Nephron progenitor cell (in vitro differentiated cells): ENCODE measurements around the gene FAM219B.

Experiments
- DNase-seq: peaks from one replicate; pipeline ENCODE4 v3.0.0; 2021
- H3K27ac Mint-ChIP-seq: 2 replicates; pipeline ENCODE4 v1.8.0; 2021; ENCODE audit warnings: mild to moderate bottlenecking, moderate library complexity, mixed read lengths
- H3K27me3 Mint-ChIP-seq: 2 replicates; pipeline ENCODE4 v1.8.0; 2021; ENCODE audit warnings: mild to moderate bottlenecking, low read depth, mixed read lengths; ENCODE audit not compliant: poor library complexity
- H3K36me3 Mint-ChIP-seq: 2 replicates; pipeline ENCODE4 v1.8.0; 2021; ENCODE audit warnings: low read depth, mixed read lengths
- H3K4me1 Mint-ChIP-seq: 2 replicates; pipeline ENCODE4 v1.8.0; 2021; ENCODE audit warnings: mixed read lengths
- H3K4me3 Mint-ChIP-seq: 2 replicates; pipeline ENCODE4 v1.8.0; 2021; ENCODE audit warnings: mild to moderate bottlenecking, moderate library complexity, mixed read lengths
- H3K9me3 Mint-ChIP-seq: 2 replicates; pipeline ENCODE4 v1.8.0; 2021; ENCODE audit warnings: mild to moderate bottlenecking, moderate library complexity, mixed read lengths
- TF ChIP-seq, protein P1 (sequence below): fragments of 200-600 bp; sonication (generic); IDR thresholded peaks from 2 replicates; pipeline ENCODE4 v1.5.0; 2021; ENCODE audit warnings: antibody characterized with exemption

The FAM219B gene

GRCh38 chr15:74863239-74864056, 43.2 kb downstream of the FAM219B start:
- peaks cover 2% of the 10 kb centered on the region for H3K27me3 Mint-ChIP-seq
- H3K9me3 Mint-ChIP-seq, result peaks cover 6% of the 10 kb centered on the region
- no peak for DNase-seq
- peaks cover 23% of the 10 kb centered on the region for H3K4me1 Mint-ChIP-seq
- H3K36me3 Mint-ChIP-seq, result peaks cover 15% of the 10 kb centered on the region
- TF ChIP-seq, protein P1, sequence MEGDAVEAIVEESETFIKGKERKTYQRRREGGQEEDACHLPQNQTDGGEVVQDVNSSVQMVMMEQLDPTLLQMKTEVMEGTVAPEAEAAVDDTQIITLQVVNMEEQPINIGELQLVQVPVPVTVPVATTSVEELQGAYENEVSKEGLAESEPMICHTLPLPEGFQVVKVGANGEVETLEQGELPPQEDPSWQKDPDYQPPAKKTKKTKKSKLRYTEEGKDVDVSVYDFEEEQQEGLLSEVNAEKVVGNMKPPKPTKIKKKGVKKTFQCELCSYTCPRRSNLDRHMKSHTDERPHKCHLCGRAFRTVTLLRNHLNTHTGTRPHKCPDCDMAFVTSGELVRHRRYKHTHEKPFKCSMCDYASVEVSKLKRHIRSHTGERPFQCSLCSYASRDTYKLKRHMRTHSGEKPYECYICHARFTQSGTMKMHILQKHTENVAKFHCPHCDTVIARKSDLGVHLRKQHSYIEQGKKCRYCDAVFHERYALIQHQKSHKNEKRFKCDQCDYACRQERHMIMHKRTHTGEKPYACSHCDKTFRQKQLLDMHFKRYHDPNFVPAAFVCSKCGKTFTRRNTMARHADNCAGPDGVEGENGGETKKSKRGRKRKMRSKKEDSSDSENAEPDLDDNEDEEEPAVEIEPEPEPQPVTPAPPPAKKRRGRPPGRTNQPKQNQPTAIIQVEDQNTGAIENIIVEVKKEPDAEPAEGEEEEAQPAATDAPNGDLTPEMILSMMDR, result no peak
- H3K27ac Mint-ChIP-seq, result no peak overlapping the region
- no peak overlapping the region for H3K4me3 Mint-ChIP-seq

GRCh38 chr15:74858369-74858740, 48.3 kb downstream of the FAM219B start:
- Mint-ChIP-seq H3K4me1 (peaks cover 23% of the 10 kb centered on the region), H3K27me3 (no peaks in the 10 kb centered on the region), H3K27ac (peak overlapping the region; percentile 90), H3K4me3 (no peak overlapping the region), H3K9me3 (no peaks in the 10 kb centered on the region), H3K36me3 (no peaks in the 10 kb centered on the region)
- TF ChIP-seq, protein P1, result no peak
- no peak for DNase-seq

DNA sequence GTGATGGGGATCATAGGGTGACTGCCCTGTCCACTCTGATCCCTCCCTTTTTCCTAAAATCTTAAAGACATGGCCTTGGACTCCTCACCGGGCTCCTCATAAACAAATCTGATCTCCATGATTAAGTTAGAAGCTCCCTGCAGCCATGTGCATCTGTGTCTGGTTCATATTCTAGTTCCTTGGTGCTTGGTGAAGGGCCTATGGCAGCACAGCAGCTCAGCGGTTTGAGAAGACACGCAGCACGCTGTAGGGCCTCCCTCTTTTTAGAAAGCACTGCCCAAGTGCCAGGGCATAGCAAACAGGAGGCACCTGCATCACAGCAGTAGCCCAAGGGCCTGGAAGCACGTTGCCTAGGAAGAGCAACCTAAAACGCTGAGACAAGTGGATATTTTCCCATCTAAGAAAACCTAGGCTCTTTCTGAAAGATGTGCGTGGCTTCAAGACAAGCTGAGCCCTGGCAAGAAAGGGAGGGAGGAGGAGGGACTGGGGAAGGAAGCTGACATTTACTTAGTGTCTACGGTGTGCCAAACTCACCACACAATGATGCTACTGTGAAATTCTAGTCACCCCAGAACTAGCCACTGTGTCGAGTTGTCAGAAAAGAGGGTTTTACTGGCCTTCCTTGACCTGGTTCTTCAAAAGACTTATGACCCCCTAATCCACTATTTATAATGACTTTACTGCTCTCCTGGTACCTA, 48.8 kb downstream of the FAM219B start:
- no peak for DNase-seq
- no peaks in the 10 kb centered on the region for H3K36me3 Mint-ChIP-seq
- TF ChIP-seq, protein P1, result no peak
- H3K4me3 Mint-ChIP-seq, result no peak overlapping the region
- H3K4me1 Mint-ChIP-seq, result peaks cover 25% of the 10 kb centered on the region
- H3K27me3 Mint-ChIP-seq, result no peaks in the 10 kb centered on the region
- no peaks in the 10 kb centered on the region for H3K9me3 Mint-ChIP-seq
- H3K27ac Mint-ChIP-seq, result peak overlapping the region; percentile 90

DNA sequence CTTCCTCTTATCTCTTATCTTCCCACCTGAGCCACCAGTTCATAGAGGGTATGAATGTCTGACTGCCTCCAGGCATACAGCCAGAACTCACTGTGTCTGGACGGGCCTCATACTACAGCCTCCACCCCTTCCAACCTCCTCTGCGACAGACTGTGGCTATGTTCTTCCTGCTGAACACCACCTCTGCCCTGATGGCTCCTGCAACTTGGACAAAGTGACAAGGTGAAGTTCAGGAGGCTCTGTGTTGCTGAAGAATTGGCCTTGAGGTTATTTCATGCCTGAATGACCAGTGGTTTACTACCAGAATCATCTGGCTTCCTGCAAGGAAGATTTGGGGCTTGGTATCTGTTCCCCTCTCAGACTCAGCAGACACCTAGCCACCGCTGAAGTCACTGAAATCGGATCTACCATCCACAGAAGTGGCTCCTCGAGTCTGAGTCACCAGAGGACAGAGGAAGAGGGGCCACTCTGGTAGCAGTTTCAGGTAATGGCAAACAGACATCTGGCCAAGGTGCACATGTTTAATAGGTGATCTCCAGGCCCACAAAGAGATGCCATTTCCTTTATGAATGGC, 49.5 kb downstream of the FAM219B start:
- Mint-ChIP-seq H3K4me1 (peaks cover 25% of the 10 kb centered on the region), H3K4me3 (no peak overlapping the region), H3K27ac (no peak overlapping the region), H3K9me3 (no peaks in the 10 kb centered on the region), H3K27me3 (no peaks in the 10 kb centered on the region), H3K36me3 (no peaks in the 10 kb centered on the region)
- TF ChIP-seq, protein P1, result no peak
- DNase-seq, result no peak

DNA sequence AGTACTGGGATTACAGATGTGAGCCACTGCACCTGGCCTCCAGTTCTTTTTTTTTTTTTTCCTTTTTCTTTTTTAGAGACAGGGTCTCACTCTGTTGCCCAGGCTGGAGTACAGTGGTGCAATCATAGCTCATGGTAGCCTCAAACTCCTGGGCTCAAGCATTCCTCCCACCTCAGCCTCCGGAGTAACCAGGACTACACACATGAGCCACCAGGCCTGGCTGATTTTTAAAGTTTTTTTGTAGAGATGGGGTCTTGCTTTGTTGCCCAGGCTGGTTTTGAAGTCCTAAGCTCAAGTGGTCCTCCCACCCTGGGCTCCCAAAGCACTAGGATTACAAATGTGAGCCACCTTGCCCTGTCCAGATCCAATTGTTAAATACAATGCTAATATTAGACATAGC, 50.1 kb downstream of the FAM219B start:
- no peaks in the 10 kb centered on the region for H3K36me3 Mint-ChIP-seq
- DNase-seq, result no peak
- peaks cover 25% of the 10 kb centered on the region for H3K4me1 Mint-ChIP-seq
- H3K4me3 Mint-ChIP-seq, result no peak overlapping the region
- no peaks in the 10 kb centered on the region for H3K27me3 Mint-ChIP-seq
- TF ChIP-seq, protein P1, result no peak
- H3K27ac Mint-ChIP-seq, result no peak overlapping the region
- H3K9me3 Mint-ChIP-seq, result no peaks in the 10 kb centered on the region
